ENCODE results near the gene UCN2. TPM values are rescaled to one million over a fixed set of nuclear protein-coding genes. Genes with fewer than 3 reads are reported as not detected.
"Not testable (repeated sequence)": the region's sequence is repeated elsewhere in the genome, so short reads cannot be mapped to it uniquely, and the experiment has no call there.

UCN2 gene
- total RNA-seq, 1 donor = 0.10 TPM

DNA sequence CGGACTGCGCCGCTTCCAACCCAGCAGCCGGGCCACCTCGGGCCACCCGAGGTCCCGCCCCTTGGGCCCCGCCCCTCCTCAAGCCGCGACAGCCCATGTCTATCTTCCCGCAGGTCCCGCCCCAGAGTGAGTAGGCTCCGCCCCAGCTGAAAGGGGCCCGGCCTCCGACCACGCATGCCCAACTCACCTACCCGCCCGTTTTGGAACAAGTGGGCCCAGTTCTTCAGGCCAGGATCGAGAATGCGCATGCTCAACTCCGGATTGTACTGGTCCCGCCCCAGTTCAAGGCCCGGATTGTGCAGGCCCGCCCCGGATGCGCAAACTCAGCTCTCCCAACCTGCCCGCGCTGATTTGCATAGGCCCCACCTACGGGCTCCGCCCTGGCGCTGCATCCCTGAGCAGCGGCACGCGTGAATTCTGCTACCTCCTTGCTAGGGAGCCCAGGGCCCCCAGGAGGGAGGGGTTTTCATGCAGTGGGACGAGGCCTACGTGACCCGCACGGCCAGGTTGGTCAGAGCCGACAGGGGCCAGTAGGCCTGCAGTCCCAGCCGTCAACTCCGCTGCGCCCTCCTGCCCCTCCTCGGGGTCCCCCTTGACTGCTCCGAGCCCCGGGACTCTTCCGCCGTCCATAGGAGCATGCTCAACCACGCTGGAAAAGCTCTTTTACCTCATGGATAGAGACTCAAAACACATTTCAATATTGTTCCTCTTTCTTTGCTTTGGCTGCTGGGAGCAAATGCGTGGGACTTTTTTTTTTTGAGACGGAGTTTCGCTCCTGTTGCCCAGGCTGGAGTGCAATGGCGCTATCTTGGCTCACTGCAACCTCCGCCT is 6.6 kb downstream of the UCN2 start, which contains the start of gene PFKFB4:
PFKFB4 (minus strand) TSS at position 8 of the 831 bp plus-strand sequence. CDS start 26 bp downstream, outside the sequence.
- Histone ChIP-seq H3K27me3 (ENCODE audit: insufficient read depth, low read length) (no peaks in the 10 kb centered on the region), H3K4me1 (ENCODE audit: insufficient read depth, low read length) (peaks cover 95% of the 10 kb centered on the region), H3K9me3 (ENCODE audit: low read depth, low read length) (no peaks in the 10 kb centered on the region), H3K4me3 (ENCODE audit: low read length) (peak within 1 kb of the TSS; percentile 53)

GRCh38 chr3:48555949-48556795 is 7.4 kb downstream of the UCN2 start:
- peak overlapping the region; percentile 53 for H3K4me3 ChIP-seq (ENCODE audit: low read length)
- H3K9me3 ChIP-seq (ENCODE audit: low read depth, low read length) = no peaks in the 10 kb centered on the region
- H3K27me3 ChIP-seq (ENCODE audit: insufficient read depth, low read length) = no peaks in the 10 kb centered on the region

DNA sequence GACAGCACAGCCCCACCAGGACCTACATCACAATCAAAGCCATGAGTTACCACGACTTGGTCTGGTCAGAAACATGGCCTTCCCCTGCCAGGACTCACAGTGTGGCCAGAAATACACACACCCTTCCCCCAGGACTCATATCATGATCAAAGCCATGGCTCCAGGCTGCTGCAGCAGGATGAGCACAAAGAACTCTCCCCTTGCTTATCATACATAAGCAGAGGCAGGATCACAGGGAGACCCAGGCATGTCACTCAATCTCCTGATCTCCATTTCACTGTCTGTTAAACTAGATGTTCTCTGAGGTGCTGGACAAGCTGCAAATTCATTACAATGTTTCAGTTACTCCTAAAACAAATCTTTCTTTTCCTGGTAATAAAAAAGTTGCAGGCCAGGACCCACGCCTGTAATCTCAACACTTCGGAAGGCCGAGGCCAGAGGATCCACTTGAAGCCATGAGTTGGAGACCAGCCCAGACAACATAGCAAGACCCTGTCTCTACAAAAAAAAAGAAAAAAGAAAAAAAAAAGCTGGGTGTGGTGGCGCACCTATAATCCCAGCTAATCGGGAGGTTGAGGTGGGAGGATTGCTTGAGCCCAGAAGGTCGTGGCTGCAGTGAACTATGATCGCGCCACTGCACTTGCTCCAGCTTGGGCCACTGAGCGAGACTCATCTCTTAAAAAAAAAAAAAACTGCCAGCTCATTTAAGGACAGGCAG is 8.2 kb downstream of the UCN2 start:
- Histone ChIP-seq H3K4me1 (ENCODE audit: insufficient read depth, low read length) (peaks cover 89% of the 10 kb centered on the region), H3K4me3 (ENCODE audit: low read length) (peak overlapping the region; percentile 53), H3K27me3 (ENCODE audit: insufficient read depth, low read length) (no peaks in the 10 kb centered on the region), H3K9me3 (ENCODE audit: low read depth, low read length) (no peaks in the 10 kb centered on the region)

More at GRCh38 chr3:48555949-48556795, 7.4 kb downstream of the UCN2 start:
- H3K4me1 ChIP-seq (ENCODE audit: insufficient read depth, low read length) = peaks cover 89% of the 10 kb centered on the region

DNA sequence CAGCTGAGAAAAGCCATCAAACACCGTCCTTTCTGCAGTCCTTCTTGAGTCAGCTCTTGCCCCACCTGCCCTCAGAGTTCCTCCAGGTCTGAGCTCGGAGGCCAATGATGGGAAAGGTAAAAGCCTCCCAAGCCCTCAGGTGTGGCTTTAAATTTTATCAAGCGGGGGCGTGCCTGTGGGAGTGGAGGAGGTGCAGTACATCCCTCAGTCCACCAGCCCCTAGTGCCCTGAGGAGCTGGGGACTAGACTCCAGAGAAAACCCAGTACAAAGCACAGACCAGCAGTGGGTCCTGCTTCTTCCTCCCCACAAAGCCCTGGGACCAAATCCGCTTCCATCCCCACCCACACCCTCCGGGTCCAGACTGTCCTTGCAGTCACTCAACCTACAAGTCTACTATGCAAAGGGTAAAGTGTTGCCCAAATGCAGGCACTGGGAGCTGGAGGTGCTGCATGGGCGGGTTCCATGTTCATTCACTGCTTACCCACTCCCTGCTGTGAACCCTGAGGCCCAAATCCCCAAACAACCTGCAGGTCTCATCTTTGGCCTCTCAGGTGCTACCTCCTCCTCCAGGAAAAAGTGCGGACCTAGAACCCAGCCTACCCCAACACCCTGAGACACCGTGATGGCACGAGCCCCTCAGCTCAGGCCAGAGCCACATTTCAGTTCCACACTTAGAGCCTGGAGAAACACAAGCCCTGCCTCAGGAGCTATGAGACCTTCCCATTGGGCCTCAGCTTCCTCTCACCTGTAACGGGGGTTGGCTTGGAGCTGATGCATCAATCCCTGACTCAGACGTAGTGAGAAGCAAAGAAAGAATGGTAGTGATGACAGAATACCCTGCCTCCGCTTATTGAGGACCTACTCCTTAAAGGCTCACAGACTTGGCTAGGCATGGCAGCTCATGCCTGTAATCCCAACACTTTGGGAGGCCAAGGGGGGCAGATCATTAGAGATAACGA is 9.4 kb downstream of the UCN2 start:
- peak overlapping the region; percentile 12 for H3K4me3 ChIP-seq (ENCODE audit: low read length)
- no peaks in the 10 kb centered on the region for H3K9me3 ChIP-seq (ENCODE audit: low read depth, low read length)
- H3K4me1 ChIP-seq (ENCODE audit: insufficient read depth, low read length) = peaks cover 89% of the 10 kb centered on the region
- H3K27me3 ChIP-seq (ENCODE audit: insufficient read depth, low read length) = no peaks in the 10 kb centered on the region

DNA sequence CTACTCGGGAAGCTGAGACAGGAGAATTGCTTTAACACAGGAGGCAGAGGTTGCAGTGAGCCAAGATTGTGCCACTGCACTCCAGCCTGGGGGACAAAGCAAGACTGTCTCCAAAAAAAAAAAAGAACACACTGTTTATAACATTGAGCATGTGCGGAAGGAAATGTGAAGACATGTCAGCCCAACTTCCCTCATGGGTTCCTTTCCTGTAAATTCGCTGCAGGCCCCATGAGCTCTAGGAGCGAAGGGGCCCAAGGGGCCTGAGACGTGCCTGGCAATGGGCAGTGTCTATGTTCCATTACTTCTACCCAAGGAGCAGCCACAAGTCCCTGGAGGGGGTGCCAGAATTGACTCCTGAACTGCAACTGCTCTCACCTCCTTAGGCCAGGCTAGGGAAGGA is 10.2 kb downstream of the UCN2 start:
- Histone ChIP-seq H3K4me1 (ENCODE audit: insufficient read depth, low read length) (peaks cover 89% of the 10 kb centered on the region), H3K4me3 (ENCODE audit: low read length) (peak overlapping the region; percentile 12), H3K9me3 (ENCODE audit: low read depth, low read length) (no peaks in the 10 kb centered on the region), H3K27me3 (ENCODE audit: insufficient read depth, low read length) (no peaks in the 10 kb centered on the region)

DNA sequence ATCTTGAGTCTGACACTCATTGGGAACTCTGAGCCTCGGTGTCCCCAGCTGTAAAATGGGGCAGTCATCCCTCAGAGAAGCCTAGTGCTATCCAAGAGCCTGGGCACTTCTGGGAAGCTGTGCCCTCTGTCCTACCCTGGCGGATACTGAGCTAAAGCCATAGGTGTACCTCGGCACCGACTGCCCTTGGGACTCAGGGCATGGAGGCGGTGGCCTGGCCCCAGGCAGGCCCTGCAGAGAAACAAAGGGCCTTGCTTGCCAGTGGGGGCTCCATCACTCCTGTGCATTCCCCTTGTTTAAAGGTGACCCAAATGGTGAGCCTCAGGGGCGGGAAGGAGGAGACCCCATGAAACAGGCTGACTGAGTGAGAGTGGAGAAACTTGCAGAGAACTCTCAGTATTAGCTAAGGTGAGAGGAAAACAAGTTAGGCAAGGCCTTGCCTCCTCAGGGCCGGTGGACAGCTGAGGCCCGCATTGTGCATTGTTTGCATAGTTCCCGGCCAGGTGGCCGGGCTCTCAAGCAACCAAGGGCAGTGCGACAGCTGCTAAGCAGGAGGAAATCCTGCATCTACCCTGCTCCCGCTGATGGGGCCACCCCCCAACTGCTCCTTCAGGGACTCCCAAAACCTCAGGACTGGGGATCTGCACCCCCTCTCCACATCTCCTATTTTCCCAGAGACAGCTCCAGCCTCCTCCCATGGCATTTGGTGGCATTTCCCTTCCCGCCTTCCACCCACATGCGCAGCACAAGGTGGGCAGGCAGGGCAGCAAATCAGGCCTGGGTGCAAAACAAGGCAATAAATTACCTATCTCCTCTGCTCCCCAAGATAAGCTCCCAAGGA is 11.2 kb downstream of the UCN2 start:
- no peaks in the 10 kb centered on the region for H3K27me3 ChIP-seq (ENCODE audit: insufficient read depth, low read length)
- H3K4me3 ChIP-seq (ENCODE audit: low read length) = no peak overlapping the region
- no peaks in the 10 kb centered on the region for H3K9me3 ChIP-seq (ENCODE audit: low read depth, low read length)
- H3K4me1 ChIP-seq (ENCODE audit: insufficient read depth, low read length) = peaks cover 79% of the 10 kb centered on the region

DNA sequence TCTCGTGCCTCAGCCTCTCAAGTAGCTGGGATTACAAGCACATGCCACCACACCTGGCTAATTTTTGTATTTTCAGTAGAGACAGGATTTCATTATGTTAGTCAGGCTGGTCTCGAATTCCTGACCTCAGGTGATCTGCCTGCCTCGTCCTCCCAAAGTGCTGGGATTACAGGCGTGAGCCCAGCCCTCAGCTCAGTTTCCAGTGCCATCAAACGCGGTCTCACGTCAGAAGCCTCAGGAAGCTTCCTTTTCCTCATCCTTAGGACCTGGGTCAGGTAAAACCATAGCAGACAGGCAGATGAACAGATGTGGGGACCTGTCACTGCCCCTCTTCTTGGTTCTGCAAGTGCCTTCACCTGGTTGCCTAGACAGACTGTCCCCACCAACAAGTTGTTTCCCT is 11.9 kb downstream of the UCN2 start:
- not testable (repeated sequence) for H3K27me3 ChIP-seq (ENCODE audit: insufficient read depth, low read length)

DNA sequence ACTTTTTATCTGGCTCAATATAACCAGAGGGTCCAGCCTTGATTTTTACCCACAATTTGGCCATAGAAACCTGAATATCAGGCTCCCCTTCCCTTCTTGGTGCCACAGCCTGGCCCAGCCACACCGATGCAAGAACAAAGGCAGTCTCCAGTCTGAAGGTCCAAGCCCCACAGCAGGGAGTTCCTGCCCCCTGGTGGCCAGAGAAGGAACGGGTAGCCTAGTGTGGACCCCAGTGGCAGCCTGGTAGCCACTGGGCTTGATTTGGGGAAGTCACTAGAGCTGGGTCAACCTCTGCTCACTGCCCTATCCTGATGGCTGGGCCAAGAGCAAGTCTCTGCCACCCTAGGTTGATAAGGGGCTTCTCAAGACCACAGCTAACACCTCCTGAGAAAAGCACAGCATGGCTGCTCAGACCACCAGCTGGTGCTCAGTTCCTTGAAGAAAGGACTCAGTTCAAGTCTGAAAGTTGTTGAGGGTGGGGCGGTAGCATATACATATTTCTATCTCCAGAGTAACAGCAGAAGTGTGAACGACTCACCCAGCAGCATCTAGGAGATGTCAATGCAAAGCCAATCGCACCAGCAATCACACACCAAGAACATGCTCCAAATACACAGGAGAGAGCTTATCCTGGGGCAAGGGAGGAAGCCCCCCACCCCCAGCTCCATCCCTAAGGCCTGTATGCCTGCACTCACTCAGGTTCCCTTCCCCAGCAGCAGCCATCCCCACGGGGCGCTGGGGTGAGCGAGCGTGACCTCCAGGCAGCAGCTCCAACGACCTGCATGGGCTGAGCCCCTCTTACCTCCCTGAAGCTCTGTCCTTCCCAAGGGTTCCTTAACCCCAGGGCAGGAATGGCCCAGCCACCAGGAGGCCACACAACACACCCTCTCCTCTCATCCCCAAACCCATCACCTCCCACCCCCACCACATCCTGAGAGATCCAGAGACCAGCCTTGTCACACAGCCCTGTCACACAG is 14.6 kb downstream of the UCN2 start:
- Histone ChIP-seq H3K27me3 (ENCODE audit: insufficient read depth, low read length) (no peaks in the 10 kb centered on the region), H3K9me3 (ENCODE audit: low read depth, low read length) (no peaks in the 10 kb centered on the region), H3K4me1 (ENCODE audit: insufficient read depth, low read length) (peaks cover 58% of the 10 kb centered on the region), H3K4me3 (ENCODE audit: low read length) (no peak overlapping the region)

More for the DNA sequence above, 11.9 kb downstream of the UCN2 start:
- not testable (repeated sequence) for H3K4me3 ChIP-seq (ENCODE audit: low read length); H3K9me3 ChIP-seq (ENCODE audit: low read depth, low read length)
- H3K4me1 ChIP-seq (ENCODE audit: insufficient read depth, low read length) = peaks cover 76% of the 10 kb centered on the region

GRCh38 chr3:48548126-48548525 is 15.5 kb downstream of the UCN2 start:
- H3K4me3 ChIP-seq (ENCODE audit: low read length) = no peak overlapping the region
- peaks cover 58% of the 10 kb centered on the region for H3K4me1 ChIP-seq (ENCODE audit: insufficient read depth, low read length)
- no peaks in the 10 kb centered on the region for H3K27me3 ChIP-seq (ENCODE audit: insufficient read depth, low read length)
- no peaks in the 10 kb centered on the region for H3K9me3 ChIP-seq (ENCODE audit: low read depth, low read length)

- Histone ChIP-seq H3K4me1 (ENCODE audit: insufficient read depth, low read length) (peaks cover 54% of the 10 kb centered on the region), H3K27me3 (ENCODE audit: insufficient read depth, low read length) (no peaks in the 10 kb centered on the region), H3K9me3 (ENCODE audit: low read depth, low read length) (no peaks in the 10 kb centered on the region), H3K4me3 (ENCODE audit: low read length) (no peak overlapping the region)
Measured at GRCh38 chr3:48546203-48546829, 17.3 kb downstream of the UCN2 start.

DNA sequence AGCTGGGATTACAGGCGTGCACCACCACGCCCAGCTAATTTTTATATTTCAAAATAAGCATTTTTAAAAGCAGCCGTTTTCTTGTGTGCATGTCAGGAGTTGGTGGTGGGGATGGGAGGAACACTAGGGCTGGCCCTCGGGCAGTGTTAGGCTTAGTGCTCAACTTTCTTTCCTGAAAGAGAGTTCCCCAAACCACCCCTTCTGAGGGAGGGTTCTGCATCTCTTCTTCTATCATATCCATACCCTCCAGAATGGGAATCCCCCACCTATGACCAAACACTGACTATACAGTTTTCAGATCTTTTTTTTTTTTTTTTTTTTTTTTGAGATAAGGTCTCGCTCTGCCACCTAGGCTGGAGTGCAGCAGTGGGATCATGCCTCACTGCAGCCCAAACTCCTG is 19.4 kb downstream of the UCN2 start:
- Histone ChIP-seq H3K27me3 (ENCODE audit: insufficient read depth, low read length) (no peaks in the 10 kb centered on the region), H3K4me1 (ENCODE audit: insufficient read depth, low read length) (peaks cover 33% of the 10 kb centered on the region), H3K9me3 (ENCODE audit: low read depth, low read length) (no peaks in the 10 kb centered on the region), H3K4me3 (ENCODE audit: low read length) (no peak overlapping the region)

DNA sequence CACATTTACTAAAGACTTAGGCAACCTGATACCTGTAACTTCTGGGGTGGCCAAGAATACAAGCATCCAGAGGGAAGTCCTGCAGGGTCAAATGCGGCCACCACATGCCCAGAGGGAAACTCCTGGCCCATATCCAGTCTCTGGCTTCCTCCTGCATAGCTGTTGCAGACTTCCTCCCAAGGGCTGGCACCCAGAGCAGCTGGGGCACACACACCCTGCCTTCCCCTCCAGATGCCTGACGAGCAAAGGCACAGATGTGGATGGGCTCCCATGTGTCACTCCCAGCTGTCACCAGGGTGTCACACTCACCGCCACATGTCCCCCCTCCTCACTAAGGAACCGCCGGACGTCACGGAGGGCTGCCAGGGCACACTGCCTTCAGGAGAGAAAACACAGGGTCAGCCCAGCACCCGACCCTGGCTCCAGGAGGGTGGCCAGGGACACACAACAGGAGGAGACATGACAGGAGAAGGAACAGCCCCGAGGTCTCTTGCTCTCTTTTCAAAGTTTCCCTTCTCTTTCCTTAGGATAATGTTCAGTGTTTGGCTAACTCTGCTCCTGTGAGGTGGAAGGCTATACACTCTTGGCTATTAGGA is 20.2 kb downstream of the UCN2 start:
- peaks cover 26% of the 10 kb centered on the region for H3K4me1 ChIP-seq (ENCODE audit: insufficient read depth, low read length)
- no peak overlapping the region for H3K4me3 ChIP-seq (ENCODE audit: low read length)

More for the DNA sequence above, 20.2 kb downstream of the UCN2 start:
- H3K9me3 ChIP-seq (ENCODE audit: low read depth, low read length) = no peaks in the 10 kb centered on the region
- no peaks in the 10 kb centered on the region for H3K27me3 ChIP-seq (ENCODE audit: insufficient read depth, low read length)
